Left ventricle myocardium inferior (tissue), 1 donor: ENCODE measurements around the gene MEX3B. TPM values are rescaled to one million over a fixed set of nuclear protein-coding genes. Genes with fewer than 3 reads are reported as not detected.
"Not testable (repeated sequence)": the region's sequence is repeated elsewhere in the genome, so short reads cannot be mapped to it uniquely, and the experiment has no call there.

Source experiments
- DNase-seq: peaks from one replicate; pipeline ENCODE4 v3.0.0-alpha.2; 2020
- H3K27ac ChIP-seq: fragments of 200-600 bp; replicated peaks from 2 replicates; pipeline ENCODE4 v1.8.0; 2021
- H3K27me3 ChIP-seq: fragments of 200-600 bp; 2 replicates; pipeline ENCODE4 v1.8.0; 2021; ENCODE audit warnings: low read depth
- H3K36me3 ChIP-seq: fragments of 200-600 bp; 2 replicates; pipeline ENCODE4 v1.8.0; 2021
- H3K4me1 ChIP-seq: fragments of 200-600 bp; 2 replicates; pipeline ENCODE4 v1.8.0; 2021
- H3K4me3 ChIP-seq: fragments of 200-600 bp; 2 replicates; pipeline ENCODE4 v1.8.0; 2021; ENCODE audit warnings: mild to moderate bottlenecking, moderate library complexity
- H3K9me3 ChIP-seq: fragments of 200-600 bp; replicated peaks from 2 replicates; pipeline ENCODE4 v1.8.0; 2021
- intact Hi-C: fragments of 100-400 bp; cut with micrococcal nuclease; formaldehyde crosslinking; loops from one replicate; pipeline ENCODE4 v1.11.0; 2022
- total RNA-seq: library from RNA; stranded (reverse); fragmentation: NEBNext Ultra II Directional; extraction: Animal tissue kit (Norgen Biotek cat#: 25700); gene quantifications from one replicate; pipeline ENCODE4 v1.2.1, GENCODE V29; 2021
- TF ChIP-seq, protein P1 (sequence below): fragments of 200-600 bp; IDR thresholded peaks from 2 replicates; pipeline ENCODE4 v1.8.0; 2021; ENCODE audit warnings: antibody characterized with exemption, mild to moderate bottlenecking, borderline replicate concordance
- donor health status: DM: no; HTN: yes; CAD: no; lungs with severe emphysema.

MEX3B gene
- total RNA-seq, 1 donor from 2014 or later: 2.5 TPM

GRCh38 chr15:82018201-82018600, 27.6 kb downstream of the MEX3B start:
- intact Hi-C loops: no loop called here
- no peak overlapping the region for H3K4me3 ChIP-seq
- no peak overlapping the region for H3K27ac ChIP-seq
- DNase-seq: no peak
- no peaks in the 10 kb centered on the region for H3K9me3 ChIP-seq
- H3K36me3 ChIP-seq: no peaks in the 10 kb centered on the region
- TF ChIP-seq, protein P1, sequence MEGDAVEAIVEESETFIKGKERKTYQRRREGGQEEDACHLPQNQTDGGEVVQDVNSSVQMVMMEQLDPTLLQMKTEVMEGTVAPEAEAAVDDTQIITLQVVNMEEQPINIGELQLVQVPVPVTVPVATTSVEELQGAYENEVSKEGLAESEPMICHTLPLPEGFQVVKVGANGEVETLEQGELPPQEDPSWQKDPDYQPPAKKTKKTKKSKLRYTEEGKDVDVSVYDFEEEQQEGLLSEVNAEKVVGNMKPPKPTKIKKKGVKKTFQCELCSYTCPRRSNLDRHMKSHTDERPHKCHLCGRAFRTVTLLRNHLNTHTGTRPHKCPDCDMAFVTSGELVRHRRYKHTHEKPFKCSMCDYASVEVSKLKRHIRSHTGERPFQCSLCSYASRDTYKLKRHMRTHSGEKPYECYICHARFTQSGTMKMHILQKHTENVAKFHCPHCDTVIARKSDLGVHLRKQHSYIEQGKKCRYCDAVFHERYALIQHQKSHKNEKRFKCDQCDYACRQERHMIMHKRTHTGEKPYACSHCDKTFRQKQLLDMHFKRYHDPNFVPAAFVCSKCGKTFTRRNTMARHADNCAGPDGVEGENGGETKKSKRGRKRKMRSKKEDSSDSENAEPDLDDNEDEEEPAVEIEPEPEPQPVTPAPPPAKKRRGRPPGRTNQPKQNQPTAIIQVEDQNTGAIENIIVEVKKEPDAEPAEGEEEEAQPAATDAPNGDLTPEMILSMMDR: no peak
- H3K27me3 ChIP-seq: peaks cover 16% of the 10 kb centered on the region
- H3K4me1 ChIP-seq: peaks cover 4% of the 10 kb centered on the region

- H3K4me1 ChIP-seq: peaks cover 4% of the 10 kb centered on the region
Observed at GRCh38 chr15:82017656-82018055, 28.2 kb downstream of the MEX3B start.

DNA sequence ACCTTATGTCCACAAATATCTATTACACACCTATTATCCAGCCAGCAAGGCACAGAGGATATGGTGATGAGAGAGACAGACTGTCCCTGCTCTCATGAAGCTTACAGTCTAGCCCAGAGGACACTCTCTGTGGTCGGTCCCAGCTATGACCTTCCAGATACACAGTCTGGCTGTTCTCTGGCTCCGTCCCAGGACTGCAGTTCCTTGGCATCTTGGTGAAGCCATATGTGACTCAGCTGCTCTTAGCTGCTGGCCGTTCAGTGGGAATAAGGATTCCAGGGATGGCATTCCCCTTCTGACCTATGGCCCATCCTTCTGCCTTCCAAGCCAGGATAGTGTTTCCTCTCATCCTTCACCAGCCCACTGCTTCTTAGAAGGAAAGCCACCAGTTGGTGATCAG, 30.8 kb downstream of the MEX3B start:
- intact Hi-C loops: no loop called here
- no peak for DNase-seq
- no peak overlapping the region for H3K4me3 ChIP-seq

More at GRCh38 chr15:82017656-82018055, 28.2 kb downstream of the MEX3B start:
- no peak overlapping the region for H3K4me3 ChIP-seq
- no peaks in the 10 kb centered on the region for H3K9me3 ChIP-seq
- no peak overlapping the region for H3K27ac ChIP-seq
- H3K36me3 ChIP-seq: no peaks in the 10 kb centered on the region
- peaks cover 16% of the 10 kb centered on the region for H3K27me3 ChIP-seq
- intact Hi-C loops: no loop called here
- TF ChIP-seq, protein P1: no peak
- DNase-seq: no peak

DNA sequence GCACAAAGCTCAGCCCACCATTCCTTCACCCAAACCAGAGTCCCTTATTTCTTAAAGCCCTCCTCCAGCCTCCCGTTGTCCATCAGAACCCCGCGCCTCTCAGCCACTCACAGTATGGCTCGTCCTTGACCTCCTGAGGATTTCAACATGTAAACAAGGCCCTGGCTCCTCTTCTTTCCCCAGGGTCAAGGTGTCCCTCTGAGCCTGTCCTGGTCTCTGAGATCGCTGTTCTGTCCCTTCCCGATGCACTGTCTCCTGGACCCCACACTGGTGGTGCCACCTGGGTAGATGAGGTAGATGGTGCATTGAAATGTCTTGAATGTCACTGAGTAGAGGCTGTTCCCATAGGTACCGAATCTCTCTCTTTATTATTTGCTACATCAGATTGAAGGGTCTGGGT, 32.9 kb downstream of the MEX3B start:
- no peak overlapping the region for H3K27ac ChIP-seq
- no peaks in the 10 kb centered on the region for H3K9me3 ChIP-seq
- no peaks in the 10 kb centered on the region for H3K4me1 ChIP-seq
- peaks cover 16% of the 10 kb centered on the region for H3K27me3 ChIP-seq
- no peaks in the 10 kb centered on the region for H3K36me3 ChIP-seq
- no peak for DNase-seq
- TF ChIP-seq, protein P1: no peak
- H3K4me3 ChIP-seq: no peak overlapping the region
- intact Hi-C loops: no loop called here

More for the DNA sequence above, 30.8 kb downstream of the MEX3B start:
- Histone ChIP-seq H3K9me3 (no peaks in the 10 kb centered on the region), H3K4me1 (no peaks in the 10 kb centered on the region), H3K27me3 (peaks cover 21% of the 10 kb centered on the region), H3K36me3 (no peaks in the 10 kb centered on the region), H3K27ac (no peak overlapping the region)
- TF ChIP-seq, protein P1: no peak

- H3K27me3 ChIP-seq: no peaks in the 10 kb centered on the region
- peaks cover 18% of the 10 kb centered on the region for H3K9me3 ChIP-seq
- H3K27ac ChIP-seq: no peak overlapping the region
- intact Hi-C loops: no loop called here
- TF ChIP-seq, protein P1: no peak
- no peak overlapping the region for H3K4me3 ChIP-seq
- H3K4me1 ChIP-seq: no peaks in the 10 kb centered on the region
- no peak for DNase-seq
- H3K36me3 ChIP-seq: no peaks in the 10 kb centered on the region
Observed at GRCh38 chr15:82005239-82005638, 40.6 kb downstream of the MEX3B start.

DNA sequence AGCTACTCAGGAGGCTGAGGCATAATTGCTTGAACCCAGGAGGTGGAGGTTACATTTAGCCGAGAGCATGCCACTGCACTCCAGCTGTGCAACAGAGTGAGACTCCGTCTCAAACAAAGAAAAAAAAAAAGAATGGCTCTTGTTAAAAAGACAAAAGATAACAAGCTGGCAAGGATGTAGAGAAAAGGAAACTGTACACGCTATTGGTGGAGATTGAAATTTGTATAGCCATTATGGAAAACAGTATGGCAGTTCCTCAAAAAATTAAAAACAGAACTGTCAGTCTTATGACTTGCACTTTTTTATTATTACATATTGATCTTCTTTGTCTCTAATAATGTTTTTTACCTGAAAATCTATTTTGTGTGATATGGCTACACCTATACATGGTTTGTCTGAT, 41.9 kb downstream of the MEX3B start:
- Histone ChIP-seq H3K27ac (no peak overlapping the region), H3K4me1 (no peaks in the 10 kb centered on the region), H3K36me3 (no peaks in the 10 kb centered on the region), H3K27me3 (no peaks in the 10 kb centered on the region), H3K9me3 (peaks cover 18% of the 10 kb centered on the region), H3K4me3 (no peak overlapping the region)
- DNase-seq: no peak
- intact Hi-C loops: no loop called here
- TF ChIP-seq, protein P1: no peak

DNA sequence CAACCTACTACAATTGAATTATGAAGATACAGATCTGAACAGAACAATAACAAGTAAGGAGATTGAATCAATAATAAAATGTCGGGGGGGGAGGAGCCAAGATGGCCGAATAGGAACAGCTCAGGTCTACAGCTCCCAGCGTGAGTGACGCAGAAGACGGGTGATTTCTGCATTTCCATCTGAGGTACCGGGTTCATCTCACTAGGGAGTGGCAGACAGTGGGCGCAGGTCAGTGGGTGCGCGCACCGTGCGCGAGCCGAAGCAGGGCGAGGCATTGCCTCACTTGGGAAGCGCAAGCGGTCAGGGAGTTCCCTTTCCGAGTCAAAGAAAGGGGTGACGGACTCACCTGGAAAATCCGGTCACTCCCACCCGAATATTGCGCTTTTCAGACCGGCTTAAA, 50.7 kb downstream of the MEX3B start:
- Histone ChIP-seq H3K4me3 (peak overlapping the region; percentile 35), H3K9me3 (peaks cover 21% of the 10 kb centered on the region)
- DNase-seq, H3K36me3 ChIP-seq, intact Hi-C loops, H3K4me1 ChIP-seq, H3K27ac ChIP-seq, H3K27me3 ChIP-seq: not testable (repeated sequence)
